Regular cardiac myocyte (primary cell): ENCODE results near the gene ZSCAN30. TPM values are rescaled to one million over a fixed set of nuclear protein-coding genes. Genes with fewer than 3 reads are reported as not detected.

ENCODE experiments used
- total RNA-seq: library from RNA; depleted of rRNA; stranded (reverse); fragments of >200 nt; gene quantifications from 2 replicates; pipeline ENCODE4 v1.2.3, GENCODE V29; 2014

The ZSCAN30 gene
- total RNA-seq = 13.8 and 25.9 TPM in 2 replicates

DNA sequence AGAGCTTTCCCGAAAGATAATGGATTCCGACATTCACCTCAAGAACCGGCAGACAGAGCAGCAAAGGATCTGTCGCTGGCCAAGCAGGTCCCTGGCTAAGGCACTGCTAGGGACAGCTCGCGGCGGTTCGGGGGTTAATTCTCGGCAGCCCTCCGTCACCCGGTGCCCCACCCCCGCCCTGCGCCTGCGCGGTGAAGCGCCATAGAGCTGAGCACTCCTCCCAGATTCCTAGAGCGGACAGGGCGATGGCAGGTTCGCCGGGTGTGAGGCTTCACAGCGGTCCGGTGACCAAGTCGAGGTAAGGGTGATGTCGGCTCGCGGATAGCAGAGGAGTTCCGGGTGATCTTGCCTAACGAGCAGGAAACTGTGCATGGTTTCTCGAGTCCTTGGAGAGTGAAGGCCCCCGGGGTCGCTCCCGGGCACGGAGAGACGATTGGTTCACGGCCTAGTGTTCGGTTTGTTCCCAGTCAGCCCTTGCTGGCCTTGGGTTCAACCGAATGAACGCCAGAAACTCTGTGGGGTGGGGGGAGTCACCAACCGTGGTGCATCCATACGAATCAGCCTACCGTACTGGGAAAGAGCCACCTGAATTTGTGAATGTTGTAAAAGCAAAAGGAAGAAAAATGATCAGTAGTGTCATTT is at the start of gene ZSCAN30:
ZSCAN30 (minus strand) TSS at position 136 of the 642 bp plus-strand sequence. CDS start 25,877 bp downstream, outside the sequence.

DNA sequence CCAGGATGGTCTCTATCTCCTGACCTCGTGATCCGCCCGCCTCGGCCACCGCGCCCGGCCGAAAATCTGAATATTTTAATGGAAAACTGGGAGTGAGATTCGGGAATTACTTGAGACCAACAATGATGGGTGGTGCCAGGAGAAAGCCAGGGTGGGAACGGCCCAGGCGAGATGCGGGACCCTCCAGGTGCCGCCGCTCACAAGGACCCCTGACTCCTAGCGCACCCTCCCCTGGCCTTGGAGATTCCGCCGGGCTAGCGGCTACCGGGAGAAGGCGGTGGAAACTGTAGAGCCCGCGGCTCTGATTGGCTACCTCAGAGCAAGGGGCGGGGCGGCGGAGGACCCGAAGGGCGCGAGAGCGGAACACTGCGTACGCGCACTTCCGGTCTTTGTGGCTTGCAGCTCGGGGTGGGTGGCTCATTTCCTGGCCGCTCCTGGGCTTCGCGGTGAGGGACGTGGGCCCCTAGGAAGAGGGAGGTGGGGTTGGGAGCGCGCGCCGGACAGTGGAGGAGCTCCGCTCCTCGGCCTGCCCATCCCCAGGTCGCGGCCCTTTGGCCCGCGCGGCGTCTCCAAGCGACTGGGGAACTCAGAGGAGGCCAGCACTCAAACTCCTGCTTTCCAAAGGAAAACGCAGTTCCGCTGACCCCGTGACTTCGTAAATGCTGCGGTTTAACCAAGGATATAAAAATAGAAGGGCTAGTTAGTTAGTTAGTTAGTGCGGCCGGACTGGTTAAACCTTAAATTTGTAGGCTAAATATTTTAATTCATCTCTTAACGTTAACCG is 49.2 kb downstream of the ZSCAN30 start, which contains the start of gene ZNF397:
ZNF397 (plus strand) TSS at position 371 of the 784 bp plus-strand sequence. CDS start 1,437 bp downstream, outside the sequence.

Other genes starting within 250 kb of the ZSCAN30 start
- gene MAPRE2, start 248.8 kb downstream of the ZSCAN30 start, total RNA-seq = 23.8 and 26.8 TPM in 2 replicates
- 10.5 and 17.5 TPM in 2 replicates for gene ZNF397, start 49.2 kb downstream of the ZSCAN30 start, total RNA-seq
- gene ZNF24, start 54.2 kb upstream of the ZSCAN30 start, total RNA-seq = 34.1 and 35.5 TPM in 2 replicates
- gene ZNF396, start 87.1 kb upstream of the ZSCAN30 start, total RNA-seq = 1.3 and 2.0 TPM in 2 replicates
- 7.3 and 14.2 TPM in 2 replicates for gene INO80C, start 207.7 kb upstream of the ZSCAN30 start, total RNA-seq